SK-N-MC (cell line): ENCODE measurements around the gene INPP5B.

Source experiments
- EZH2 ChIP-seq: fragments of 200-600 bp; sonication (generic); IDR thresholded peaks from one replicate; pipeline ENCODE4 v1.6.1; 2017; ENCODE audit warnings: antibody characterized with exemption
- POLR2AphosphoS5 ChIP-seq: IDR thresholded peaks from 2 replicates; pipeline ENCODE4 v1.6.1; 2012; ENCODE audit warnings: mild to moderate bottlenecking, low read depth, low read length, borderline replicate concordance

DNA sequence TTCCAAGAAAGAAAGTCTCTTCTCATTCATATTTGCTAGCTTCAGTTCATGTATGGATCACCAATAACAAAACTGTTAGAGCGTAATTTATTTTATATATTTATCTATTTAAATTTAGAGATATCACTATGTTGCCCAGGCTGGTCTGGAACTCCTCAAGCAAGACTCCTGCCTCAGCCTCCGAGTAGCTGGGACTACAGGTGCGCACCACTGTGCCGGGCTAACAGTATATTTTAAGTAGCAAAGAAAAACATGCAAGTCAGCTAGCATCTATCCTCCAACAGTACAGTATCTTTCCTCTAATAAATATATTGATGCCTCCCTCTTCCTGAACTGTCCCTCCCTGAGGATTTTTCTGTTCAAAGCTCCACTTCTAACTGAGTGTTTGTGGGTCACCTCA is 21.5 kb downstream of the INPP5B start:
- TF ChIP-seq POLR2AphosphoS5 (no peak), EZH2 (no peak)
